Measurements from ENCODE around the gene RAB3GAP1. TPM values are rescaled to one million over a fixed set of nuclear protein-coding genes. Genes with fewer than 3 reads are reported as not detected.

RAB3GAP1 gene
- polyA plus RNA-seq, 2 donors: 13.9 to 20.2 TPM

- Histone ChIP-seq H3K4me3 (ENCODE audit: low read depth in 1 of 2, low read length in 2 of 2) (no peak overlapping the region), H3K27ac (ENCODE audit: low read depth in 2 of 2, low read length in 1 of 2) (no peak overlapping the region), H3K4me1 (ENCODE audit: control insufficient read depth in 2 of 2, insufficient read depth in 2 of 2, low read length in 1 of 2) (no peaks in the 10 kb centered on the region), H3K9me3 (ENCODE audit: control insufficient read depth in 2 of 2, insufficient read depth in 1 of 2, low read depth in 1 of 2, low read length in 1 of 2) (no peaks in the 10 kb centered on the region), H3K27me3 (ENCODE audit: control insufficient read depth in 1 of 2, insufficient read depth in 2 of 2, low read length in 2 of 2) (no peaks in the 10 kb centered on the region), H3K36me3 (ENCODE audit: control insufficient read depth in 2 of 2, insufficient read depth in 2 of 2, low read length in 1 of 2) (peaks cover 3% of the 10 kb centered on the region in 2 donors)
- WGBS, 2 donors: 93 to 96% methylated on average over 1 of the region's 1 CpG
These were observed 73.1 kb downstream of the RAB3GAP1 start for GRCh38 chr2:135124924-135125886.

- H3K4me1 ChIP-seq (ENCODE audit: control insufficient read depth in 2 of 2, insufficient read depth in 2 of 2, low read length in 1 of 2): no peaks in the 10 kb centered on the region
- no peak overlapping the region for H3K27ac ChIP-seq (ENCODE audit: low read depth in 2 of 2, low read length in 1 of 2)
- no peak overlapping the region for H3K4me3 ChIP-seq (ENCODE audit: low read depth in 1 of 2, low read length in 2 of 2)
- 95 to 97% methylated on average over 2 of the region's 2 CpGs for WGBS, 2 donors
- H3K36me3 ChIP-seq (ENCODE audit: control insufficient read depth in 2 of 2, insufficient read depth in 2 of 2, low read length in 1 of 2): peaks cover 3 to 5% of the 10 kb centered on the region in 2 donors
- H3K27me3 ChIP-seq (ENCODE audit: control insufficient read depth in 1 of 2, insufficient read depth in 2 of 2, low read length in 2 of 2): no peaks in the 10 kb centered on the region
- no peaks in the 10 kb centered on the region for H3K9me3 ChIP-seq (ENCODE audit: control insufficient read depth in 2 of 2, insufficient read depth in 1 of 2, low read depth in 1 of 2, low read length in 1 of 2)
These were observed 73.8 kb downstream of the RAB3GAP1 start for GRCh38 chr2:135125940-135126339.

- Histone ChIP-seq H3K9me3 (ENCODE audit: control insufficient read depth in 2 of 2, insufficient read depth in 1 of 2, low read depth in 1 of 2, low read length in 1 of 2) (no peaks in the 10 kb centered on the region), H3K4me1 (ENCODE audit: control insufficient read depth in 2 of 2, insufficient read depth in 2 of 2, low read length in 1 of 2) (no peaks in the 10 kb centered on the region), H3K36me3 (ENCODE audit: control insufficient read depth in 2 of 2, insufficient read depth in 2 of 2, low read length in 1 of 2) (peaks cover 2 to 5% of the 10 kb centered on the region in 2 donors), H3K27ac (ENCODE audit: low read depth in 2 of 2, low read length in 1 of 2) (no peak overlapping the region), H3K4me3 (ENCODE audit: low read depth in 1 of 2, low read length in 2 of 2) (no peak overlapping the region), H3K27me3 (ENCODE audit: control insufficient read depth in 1 of 2, insufficient read depth in 2 of 2, low read length in 2 of 2) (no peaks in the 10 kb centered on the region)
- 91 to 95% methylated on average over 2 of the region's 2 CpGs for WGBS, 2 donors
These were observed 78.7 kb downstream of the RAB3GAP1 start for GRCh38 chr2:135130751-135131150.

- 86 to 88% methylated on average over 1 of the region's 1 CpG for WGBS, 2 donors
These were observed 80.2 kb downstream of the RAB3GAP1 start for GRCh38 chr2:135132314-135132713.

GRCh38 chr2:135140606-135141005 is 88.5 kb downstream of the RAB3GAP1 start:
- H3K27me3 ChIP-seq (ENCODE audit: control insufficient read depth in 1 of 2, insufficient read depth in 2 of 2, low read length in 2 of 2): no peaks in the 10 kb centered on the region
- peaks cover 0 to 7% of the 10 kb centered on the region in 2 donors for H3K36me3 ChIP-seq (ENCODE audit: control insufficient read depth in 2 of 2, insufficient read depth in 2 of 2, low read length in 1 of 2)
- H3K4me3 ChIP-seq (ENCODE audit: low read depth in 1 of 2, low read length in 2 of 2): no peak overlapping the region
- H3K27ac ChIP-seq (ENCODE audit: low read depth in 2 of 2, low read length in 1 of 2): no peak overlapping the region
- no peaks in the 10 kb centered on the region for H3K9me3 ChIP-seq (ENCODE audit: control insufficient read depth in 2 of 2, insufficient read depth in 1 of 2, low read depth in 1 of 2, low read length in 1 of 2)
- no peaks in the 10 kb centered on the region for H3K4me1 ChIP-seq (ENCODE audit: control insufficient read depth in 2 of 2, insufficient read depth in 2 of 2, low read length in 1 of 2)

More at GRCh38 chr2:135132314-135132713, 80.2 kb downstream of the RAB3GAP1 start:
- Histone ChIP-seq H3K36me3 (ENCODE audit: control insufficient read depth in 2 of 2, insufficient read depth in 2 of 2, low read length in 1 of 2) (peaks cover 5 to 7% of the 10 kb centered on the region in 2 donors), H3K4me1 (ENCODE audit: control insufficient read depth in 2 of 2, insufficient read depth in 2 of 2, low read length in 1 of 2) (no peaks in the 10 kb centered on the region), H3K27me3 (ENCODE audit: control insufficient read depth in 1 of 2, insufficient read depth in 2 of 2, low read length in 2 of 2) (no peaks in the 10 kb centered on the region), H3K27ac (ENCODE audit: low read depth in 2 of 2, low read length in 1 of 2) (no peak overlapping the region), H3K9me3 (ENCODE audit: control insufficient read depth in 2 of 2, insufficient read depth in 1 of 2, low read depth in 1 of 2, low read length in 1 of 2) (no peaks in the 10 kb centered on the region), H3K4me3 (ENCODE audit: low read depth in 1 of 2, low read length in 2 of 2) (no peak overlapping the region)

GRCh38 chr2:135142323-135142722 is 90.2 kb downstream of the RAB3GAP1 start:
- Histone ChIP-seq H3K4me1 (ENCODE audit: control insufficient read depth in 2 of 2, insufficient read depth in 2 of 2, low read length in 1 of 2) (no peaks in the 10 kb centered on the region), H3K27ac (ENCODE audit: low read depth in 2 of 2, low read length in 1 of 2) (no peak overlapping the region), H3K36me3 (ENCODE audit: control insufficient read depth in 2 of 2, insufficient read depth in 2 of 2, low read length in 1 of 2) (no peaks in the 10 kb centered on the region), H3K4me3 (ENCODE audit: low read depth in 1 of 2, low read length in 2 of 2) (no peak overlapping the region), H3K9me3 (ENCODE audit: control insufficient read depth in 2 of 2, insufficient read depth in 1 of 2, low read depth in 1 of 2, low read length in 1 of 2) (no peaks in the 10 kb centered on the region), H3K27me3 (ENCODE audit: control insufficient read depth in 1 of 2, insufficient read depth in 2 of 2, low read length in 2 of 2) (no peaks in the 10 kb centered on the region)
- 98% methylated on average over 1 of the region's 1 CpG for WGBS, 2 donors

- Histone ChIP-seq H3K36me3 (ENCODE audit: control insufficient read depth in 2 of 2, insufficient read depth in 2 of 2, low read length in 1 of 2) (no peaks in the 10 kb centered on the region), H3K4me3 (ENCODE audit: low read depth in 1 of 2, low read length in 2 of 2) (no peak overlapping the region), H3K27me3 (ENCODE audit: control insufficient read depth in 1 of 2, insufficient read depth in 2 of 2, low read length in 2 of 2) (no peaks in the 10 kb centered on the region), H3K4me1 (ENCODE audit: control insufficient read depth in 2 of 2, insufficient read depth in 2 of 2, low read length in 1 of 2) (no peaks in the 10 kb centered on the region), H3K27ac (ENCODE audit: low read depth in 2 of 2, low read length in 1 of 2) (no peak overlapping the region), H3K9me3 (ENCODE audit: control insufficient read depth in 2 of 2, insufficient read depth in 1 of 2, low read depth in 1 of 2, low read length in 1 of 2) (no peaks in the 10 kb centered on the region)
- 99 to 100% methylated on average over 2 of the region's 2 CpGs for WGBS, 2 donors
These were observed 92.3 kb downstream of the RAB3GAP1 start for GRCh38 chr2:135144343-135144742.

- WGBS, 2 donors: 54 to 61% methylated on average over 1 of the region's 1 CpG
- Histone ChIP-seq H3K4me1 (ENCODE audit: control insufficient read depth in 2 of 2, insufficient read depth in 2 of 2, low read length in 1 of 2) (no peaks in the 10 kb centered on the region), H3K27me3 (ENCODE audit: control insufficient read depth in 1 of 2, insufficient read depth in 2 of 2, low read length in 2 of 2) (no peaks in the 10 kb centered on the region), H3K36me3 (ENCODE audit: control insufficient read depth in 2 of 2, insufficient read depth in 2 of 2, low read length in 1 of 2) (peaks cover 0 to 5% of the 10 kb centered on the region in 2 donors), H3K27ac (ENCODE audit: low read depth in 2 of 2, low read length in 1 of 2) (no peak overlapping the region), H3K9me3 (ENCODE audit: control insufficient read depth in 2 of 2, insufficient read depth in 1 of 2, low read depth in 1 of 2, low read length in 1 of 2) (no peaks in the 10 kb centered on the region), H3K4me3 (ENCODE audit: low read depth in 1 of 2, low read length in 2 of 2) (no peak overlapping the region)
These were observed 97.2 kb downstream of the RAB3GAP1 start for GRCh38 chr2:135149251-135149650.

GRCh38 chr2:135150725-135151124 is 98.6 kb downstream of the RAB3GAP1 start:
- 95 to 96% methylated on average over 1 of the region's 1 CpG for WGBS, 2 donors
- Histone ChIP-seq H3K4me3 (ENCODE audit: low read depth in 1 of 2, low read length in 2 of 2) (no peak overlapping the region), H3K27ac (ENCODE audit: low read depth in 2 of 2, low read length in 1 of 2) (no peak overlapping the region), H3K27me3 (ENCODE audit: control insufficient read depth in 1 of 2, insufficient read depth in 2 of 2, low read length in 2 of 2) (no peaks in the 10 kb centered on the region), H3K4me1 (ENCODE audit: control insufficient read depth in 2 of 2, insufficient read depth in 2 of 2, low read length in 1 of 2) (no peaks in the 10 kb centered on the region), H3K9me3 (ENCODE audit: control insufficient read depth in 2 of 2, insufficient read depth in 1 of 2, low read depth in 1 of 2, low read length in 1 of 2) (no peaks in the 10 kb centered on the region), H3K36me3 (ENCODE audit: control insufficient read depth in 2 of 2, insufficient read depth in 2 of 2, low read length in 1 of 2) (peaks cover 0 to 5% of the 10 kb centered on the region in 2 donors)

GRCh38 chr2:135151615-135152014 is 99.5 kb downstream of the RAB3GAP1 start:
- Histone ChIP-seq H3K27me3 (ENCODE audit: control insufficient read depth in 1 of 2, insufficient read depth in 2 of 2, low read length in 2 of 2) (no peaks in the 10 kb centered on the region), H3K4me3 (ENCODE audit: low read depth in 1 of 2, low read length in 2 of 2) (no peak overlapping the region), H3K4me1 (ENCODE audit: control insufficient read depth in 2 of 2, insufficient read depth in 2 of 2, low read length in 1 of 2) (no peaks in the 10 kb centered on the region), H3K36me3 (ENCODE audit: control insufficient read depth in 2 of 2, insufficient read depth in 2 of 2, low read length in 1 of 2) (peaks cover 0 to 5% of the 10 kb centered on the region in 2 donors), H3K27ac (ENCODE audit: low read depth in 2 of 2, low read length in 1 of 2) (no peak overlapping the region), H3K9me3 (ENCODE audit: control insufficient read depth in 2 of 2, insufficient read depth in 1 of 2, low read depth in 1 of 2, low read length in 1 of 2) (no peaks in the 10 kb centered on the region)
- WGBS, 2 donors: 91 to 94% methylated on average over 3 of the region's 3 CpGs

Measured in esophagus (tissue), 2 donors.